Endothelial cell of umbilical vein (primary cell): ENCODE data around the gene RLN3.

ENCODE experiments used
- EZH2 ChIP-seq: IDR thresholded peaks from 2 replicates; pipeline ENCODE4 v1.6.1; 2012; ENCODE audit warnings: borderline replicate concordance, low read depth, mild to moderate bottlenecking, moderate library complexity, low read length, inconsistent platforms; ENCODE audit not compliant: severe bottlenecking
- GATA2 ChIP-seq: IDR thresholded peaks from 2 replicates; pipeline ENCODE4 v1.7.0; 2011; ENCODE audit warnings: low read depth, mild to moderate bottlenecking, moderate library complexity, mixed read lengths, low read length; ENCODE audit not compliant: insufficient read length, insufficient read depth
- JUN ChIP-seq: IDR thresholded peaks from 2 replicates; pipeline ENCODE4 v1.6.1; 2011; ENCODE audit warnings: borderline replicate concordance, low read depth; ENCODE audit not compliant: insufficient read length, insufficient read depth
- POLR2A ChIP-seq: IDR thresholded peaks from 2 replicates; pipeline ENCODE4 v1.6.1; 2012; ENCODE audit warnings: low read depth, mild to moderate bottlenecking, control low read depth, low read length
- POLR2AphosphoS5 ChIP-seq: IDR thresholded peaks from 2 replicates; pipeline ENCODE4 v1.6.1; 2012; ENCODE audit warnings: low read depth, mild to moderate bottlenecking, control low read depth, low read length, moderate library complexity; ENCODE audit not compliant: insufficient read depth
- TF ChIP-seq, protein P1 (sequence below), 2 donors: IDR thresholded peaks; 1 replicate in 1 of 2; 2 replicates in 1 of 2; pipeline ENCODE4 v1.5.1; 2011; ENCODE audit warnings: low read length in 2 of 2, mild to moderate bottlenecking in 2 of 2, moderate library complexity in 2 of 2, control low read depth in 1 of 2, inconsistent platforms in 1 of 2, low read depth in 1 of 2; ENCODE audit not compliant: insufficient read depth in 1 of 2; ENCODE audit errors: extremely low read depth in 1 of 2
- TF ChIP-seq, protein P2 (sequence below): IDR thresholded peaks from 2 replicates; pipeline ENCODE4 v1.6.1; 2011; ENCODE audit not compliant: insufficient read depth, insufficient read length

DNA sequence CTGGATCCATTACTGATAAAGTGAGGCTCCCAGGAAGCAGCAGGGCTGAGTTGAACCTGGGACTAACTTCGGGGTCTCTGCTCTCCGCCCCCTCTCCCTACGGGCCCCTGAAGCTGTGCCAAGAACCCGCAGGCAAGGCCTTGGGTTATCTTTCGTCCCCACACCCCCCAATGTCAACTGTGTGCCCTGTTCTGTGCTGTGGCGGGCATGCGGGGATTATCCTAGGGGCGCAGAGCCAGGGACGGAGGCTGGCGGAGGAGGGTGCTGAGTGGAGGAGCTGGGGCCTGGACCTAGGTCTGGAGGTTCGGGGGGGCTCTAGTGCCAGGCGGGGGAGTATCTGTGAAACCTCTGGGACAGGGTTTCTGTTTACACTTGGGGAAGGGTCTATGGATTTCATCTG lies 48.3 kb upstream of the RLN3 start:
- TF ChIP-seq JUN (no peak), POLR2A (no peak), POLR2AphosphoS5 (no peak), EZH2 (no peak), GATA2 (no peak)
- TF ChIP-seq, protein P1, sequence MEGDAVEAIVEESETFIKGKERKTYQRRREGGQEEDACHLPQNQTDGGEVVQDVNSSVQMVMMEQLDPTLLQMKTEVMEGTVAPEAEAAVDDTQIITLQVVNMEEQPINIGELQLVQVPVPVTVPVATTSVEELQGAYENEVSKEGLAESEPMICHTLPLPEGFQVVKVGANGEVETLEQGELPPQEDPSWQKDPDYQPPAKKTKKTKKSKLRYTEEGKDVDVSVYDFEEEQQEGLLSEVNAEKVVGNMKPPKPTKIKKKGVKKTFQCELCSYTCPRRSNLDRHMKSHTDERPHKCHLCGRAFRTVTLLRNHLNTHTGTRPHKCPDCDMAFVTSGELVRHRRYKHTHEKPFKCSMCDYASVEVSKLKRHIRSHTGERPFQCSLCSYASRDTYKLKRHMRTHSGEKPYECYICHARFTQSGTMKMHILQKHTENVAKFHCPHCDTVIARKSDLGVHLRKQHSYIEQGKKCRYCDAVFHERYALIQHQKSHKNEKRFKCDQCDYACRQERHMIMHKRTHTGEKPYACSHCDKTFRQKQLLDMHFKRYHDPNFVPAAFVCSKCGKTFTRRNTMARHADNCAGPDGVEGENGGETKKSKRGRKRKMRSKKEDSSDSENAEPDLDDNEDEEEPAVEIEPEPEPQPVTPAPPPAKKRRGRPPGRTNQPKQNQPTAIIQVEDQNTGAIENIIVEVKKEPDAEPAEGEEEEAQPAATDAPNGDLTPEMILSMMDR (IDR thresholded peaks at IDR 0.05; ENCODE audit: extremely low read depth in 1 of 2, insufficient read depth in 1 of 2, low read depth in 1 of 2, low read length in 2 of 2), result no peak
- TF ChIP-seq, protein P2, sequence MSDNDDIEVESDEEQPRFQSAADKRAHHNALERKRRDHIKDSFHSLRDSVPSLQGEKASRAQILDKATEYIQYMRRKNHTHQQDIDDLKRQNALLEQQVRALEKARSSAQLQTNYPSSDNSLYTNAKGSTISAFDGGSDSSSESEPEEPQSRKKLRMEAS, result no peak
